ENCODE results near the gene PGA3. TPM values are rescaled to one million over a fixed set of nuclear protein-coding genes. Genes with fewer than 3 reads are reported as not detected.

The PGA3 gene
- total and polyA plus RNA-seq, 7 experiments from 2014 or later, result 0.83 TPM; not detected in 6

GRCh38 chr11:61187505-61188130 is 15.7 kb upstream of the PGA3 start:
- POLR2A ChIA-PET, result interaction anchor here (0.6 to 1.8 kb wide), 5 partner anchors 10 to 408 kb away, joined by 3 to 5 read pairs (median 4); partner anchors contain the start of gene CD6
- no peaks in the 10 kb centered on the region for H3K9me3 ChIP-seq (ENCODE audit: control insufficient read depth in 2 of 3, low read length in 3 of 3)
- Mint-ChIP-seq H3K36me3 (no peaks in the 10 kb centered on the region), H3K27me3 (peaks cover 0 to 13% (median 4%) of the 10 kb centered on the region in 5 donors), H3K4me3 (no peak overlapping the region), H3K9me3 (no peaks in the 10 kb centered on the region), H3K27ac (peak overlapping the region in 1 of 9 donors; percentile 25), H3K4me1 (peaks cover 0 to 5% (median 0%) of the 10 kb centered on the region in 7 donors)
- ATAC-seq (peak; percentile 96), DNase-seq (peak; percentile 48 to 76 (median 72))
- H3K36me3 ChIP-seq (ENCODE audit: control insufficient read depth in 2 of 3, insufficient read depth in 3 of 3, low read length in 3 of 3), result no peaks in the 10 kb centered on the region
- no peaks in the 10 kb centered on the region for H3K27me3 ChIP-seq (ENCODE audit: control insufficient read depth in 2 of 2, insufficient read depth in 2 of 2, low read length in 2 of 2)
- CTCF ChIA-PET, result interaction anchor here (0.6 to 4.6 kb wide), 18 partner anchors 8 to 684 kb away, joined by 3 to 60 read pairs (median 3); no protein-coding TSS in a partner anchor
- intact Hi-C loops (cut with micrococcal nuclease), result loop anchor here (1.0 to 5.0 kb wide), 10 partner anchors 26 to 412 kb away; partner anchors contain the start of gene VPS37C (in 2 of the 2)
- no peaks in the 10 kb centered on the region for H3K4me1 ChIP-seq (ENCODE audit: control insufficient read depth in 2 of 2, insufficient read depth in 2 of 2, low read length in 2 of 2)
- no peak overlapping the region for H3K4me3 ChIP-seq (ENCODE audit: low read length)
- H3K27ac ChIP-seq (ENCODE audit: low read depth, low read length), result no peak overlapping the region

GRCh38 chr11:61189933-61190332 is 13.4 kb upstream of the PGA3 start:
- ChIA-PET POLR2A (interaction anchor here (1.0 kb wide), 1 partner anchor 10 kb away, joined by 3 read pairs; no protein-coding TSS in a partner anchor), CTCF (interaction anchor here (4.6 kb wide), 1 partner anchor 360 kb away, joined by 60 read pairs; no protein-coding TSS in a partner anchor)
- ATAC-seq (no peak), DNase-seq (no peak)
- Histone ChIP-seq H3K36me3 (ENCODE audit: control insufficient read depth in 2 of 3, insufficient read depth in 3 of 3, low read length in 3 of 3) (no peaks in the 10 kb centered on the region), H3K27me3 (ENCODE audit: control insufficient read depth in 2 of 2, insufficient read depth in 2 of 2, low read length in 2 of 2) (no peaks in the 10 kb centered on the region), H3K4me1 (ENCODE audit: control insufficient read depth in 2 of 2, insufficient read depth in 2 of 2, low read length in 2 of 2) (no peaks in the 10 kb centered on the region), H3K9me3 (ENCODE audit: control insufficient read depth in 2 of 3, low read length in 3 of 3) (no peaks in the 10 kb centered on the region), H3K27ac (ENCODE audit: low read depth, low read length) (no peak overlapping the region), H3K4me3 (ENCODE audit: low read length) (no peak overlapping the region)
- no peaks in the 10 kb centered on the region for H3K36me3 Mint-ChIP-seq
- peaks cover 0 to 18% (median 5%) of the 10 kb centered on the region in 5 donors for H3K27me3 Mint-ChIP-seq
- H3K27ac Mint-ChIP-seq, result no peak overlapping the region
- intact Hi-C loops (cut with micrococcal nuclease), result loop anchor here (5.0 kb wide), 3 partner anchors 163 to 197 kb away; no protein-coding TSS in a partner anchor
- peaks cover 0 to 5% (median 0%) of the 10 kb centered on the region in 7 donors for H3K4me1 Mint-ChIP-seq
- no peaks in the 10 kb centered on the region for H3K9me3 Mint-ChIP-seq
- H3K4me3 Mint-ChIP-seq, result no peak overlapping the region

- no peak overlapping the region for H3K4me3 ChIP-seq (ENCODE audit: low read length)
- H3K27me3 ChIP-seq (ENCODE audit: control insufficient read depth in 2 of 2, insufficient read depth in 2 of 2, low read length in 2 of 2), result no peaks in the 10 kb centered on the region
- H3K4me3 Mint-ChIP-seq, result no peak overlapping the region
- DNase-seq (no peak), ATAC-seq (no peak)
- no peaks in the 10 kb centered on the region for H3K9me3 Mint-ChIP-seq
- no peaks in the 10 kb centered on the region for H3K9me3 ChIP-seq (ENCODE audit: control insufficient read depth in 2 of 3, low read length in 3 of 3)
- H3K27ac ChIP-seq (ENCODE audit: low read depth, low read length), result no peak overlapping the region
- no peaks in the 10 kb centered on the region for H3K4me1 ChIP-seq (ENCODE audit: control insufficient read depth in 2 of 2, insufficient read depth in 2 of 2, low read length in 2 of 2)
- ChIA-PET POLR2A (no interaction called here), CTCF (no interaction called here)
- no peaks in the 10 kb centered on the region for H3K36me3 ChIP-seq (ENCODE audit: control insufficient read depth in 2 of 3, insufficient read depth in 3 of 3, low read length in 3 of 3)
- no peaks in the 10 kb centered on the region for H3K36me3 Mint-ChIP-seq
- peaks cover 0 to 22% (median 6%) of the 10 kb centered on the region in 5 donors for H3K27me3 Mint-ChIP-seq
- H3K4me1 Mint-ChIP-seq, result peaks cover 0 to 4% (median 0%) of the 10 kb centered on the region in 7 donors
- intact Hi-C loops (cut with micrococcal nuclease), result loop anchor here in 1 of 2 donors (5.0 kb wide), 1 partner anchor 194 kb away; no protein-coding TSS in a partner anchor
- H3K27ac Mint-ChIP-seq, result no peak overlapping the region
Measured at GRCh38 chr11:61193596-61193995, 9.7 kb upstream of the PGA3 start.

GRCh38 chr11:61194169-61194671 is 9.1 kb upstream of the PGA3 start:
- ATAC-seq (no peak), DNase-seq (no peak)
- H3K27ac ChIP-seq (ENCODE audit: low read depth, low read length), result no peak overlapping the region
- no peaks in the 10 kb centered on the region for H3K4me1 ChIP-seq (ENCODE audit: control insufficient read depth in 2 of 2, insufficient read depth in 2 of 2, low read length in 2 of 2)
- no peak overlapping the region for H3K4me3 ChIP-seq (ENCODE audit: low read length)
- H3K9me3 ChIP-seq (ENCODE audit: control insufficient read depth in 2 of 3, low read length in 3 of 3), result no peaks in the 10 kb centered on the region
- H3K9me3 Mint-ChIP-seq, result peaks cover 0 to 4% (median 0%) of the 10 kb centered on the region in 11 donors
- H3K27ac Mint-ChIP-seq, result no peak overlapping the region
- H3K27me3 Mint-ChIP-seq, result peaks cover 0 to 24% (median 6%) of the 10 kb centered on the region in 5 donors
- no peaks in the 10 kb centered on the region for H3K36me3 Mint-ChIP-seq
- ChIA-PET POLR2A (no interaction called here), CTCF (no interaction called here)
- intact Hi-C loops (cut with micrococcal nuclease), result loop anchor here in 1 of 2 donors (5.0 kb wide), 1 partner anchor 193 kb away; no protein-coding TSS in a partner anchor
- no peak overlapping the region for H3K4me3 Mint-ChIP-seq
- H3K4me1 Mint-ChIP-seq, result peaks cover 0 to 4% (median 0%) of the 10 kb centered on the region in 7 donors
- H3K27me3 ChIP-seq (ENCODE audit: control insufficient read depth in 2 of 2, insufficient read depth in 2 of 2, low read length in 2 of 2), result no peaks in the 10 kb centered on the region
- no peaks in the 10 kb centered on the region for H3K36me3 ChIP-seq (ENCODE audit: control insufficient read depth in 2 of 3, insufficient read depth in 3 of 3, low read length in 3 of 3)

- H3K4me1 ChIP-seq (ENCODE audit: control insufficient read depth in 2 of 2, insufficient read depth in 2 of 2, low read length in 2 of 2), result no peaks in the 10 kb centered on the region
- Mint-ChIP-seq H3K9me3 (peaks cover 0 to 6% (median 0%) of the 10 kb centered on the region in 11 donors), H3K36me3 (no peaks in the 10 kb centered on the region), H3K27me3 (peaks cover 0 to 22% (median 6%) of the 10 kb centered on the region in 5 donors), H3K4me3 (no peak overlapping the region), H3K4me1 (peaks cover 0 to 4% (median 0%) of the 10 kb centered on the region in 7 donors), H3K27ac (no peak overlapping the region)
- CTCF ChIA-PET, result interaction anchor here (1.1 to 1.3 kb wide), 2 partner anchors 7 to 364 kb away, joined by 3 read pairs; no protein-coding TSS in a partner anchor
- H3K36me3 ChIP-seq (ENCODE audit: control insufficient read depth in 2 of 3, insufficient read depth in 3 of 3, low read length in 3 of 3), result no peaks in the 10 kb centered on the region
- no peak overlapping the region for H3K4me3 ChIP-seq (ENCODE audit: low read length)
- POLR2A ChIA-PET, result no interaction called here
- no peak overlapping the region for H3K27ac ChIP-seq (ENCODE audit: low read depth, low read length)
- no peaks in the 10 kb centered on the region for H3K27me3 ChIP-seq (ENCODE audit: control insufficient read depth in 2 of 2, insufficient read depth in 2 of 2, low read length in 2 of 2)
- intact Hi-C loops (cut with micrococcal nuclease), result loop anchor here in 1 of 2 donors (5.0 kb wide), 1 partner anchor 192 kb away; no protein-coding TSS in a partner anchor
- DNase-seq (no peak), ATAC-seq (no peak)
- no peaks in the 10 kb centered on the region for H3K9me3 ChIP-seq (ENCODE audit: control insufficient read depth in 2 of 3, low read length in 3 of 3)
Measured at GRCh38 chr11:61194981-61195695, 8.2 kb upstream of the PGA3 start.

- no peaks in the 10 kb centered on the region for H3K9me3 ChIP-seq (ENCODE audit: control insufficient read depth in 2 of 3, low read length in 3 of 3)
- H3K4me3 ChIP-seq (ENCODE audit: low read length), result no peak overlapping the region
- ChIA-PET POLR2A (no interaction called here), CTCF (interaction anchor here (1.1 to 1.3 kb wide), 2 partner anchors 8 to 365 kb away, joined by 3 read pairs; no protein-coding TSS in a partner anchor)
- Mint-ChIP-seq H3K27me3 (peaks cover 0 to 25% (median 6%) of the 10 kb centered on the region in 5 donors), H3K27ac (no peak overlapping the region), H3K4me3 (no peak overlapping the region), H3K4me1 (peaks cover 0 to 4% (median 0%) of the 10 kb centered on the region in 7 donors), H3K36me3 (no peaks in the 10 kb centered on the region), H3K9me3 (peaks cover 0 to 6% (median 0%) of the 10 kb centered on the region in 11 donors)
- no peaks in the 10 kb centered on the region for H3K27me3 ChIP-seq (ENCODE audit: control insufficient read depth in 2 of 2, insufficient read depth in 2 of 2, low read length in 2 of 2)
- no peak for DNase-seq
- no peaks in the 10 kb centered on the region for H3K4me1 ChIP-seq (ENCODE audit: control insufficient read depth in 2 of 2, insufficient read depth in 2 of 2, low read length in 2 of 2)
- no peaks in the 10 kb centered on the region for H3K36me3 ChIP-seq (ENCODE audit: control insufficient read depth in 2 of 3, insufficient read depth in 3 of 3, low read length in 3 of 3)
- no peak for ATAC-seq
- intact Hi-C loops (cut with micrococcal nuclease), result no loop called here
- H3K27ac ChIP-seq (ENCODE audit: low read depth, low read length), result no peak overlapping the region
Measured at GRCh38 chr11:61195719-61196118, 7.6 kb upstream of the PGA3 start.
